ENCODE results near the gene TRAF3IP3. TPM values are rescaled to one million over a fixed set of nuclear protein-coding genes. Genes with fewer than 3 reads are reported as not detected.

Gene TRAF3IP3
- total RNA-seq, 1 experiment from 2014 or later: not detected

DNA sequence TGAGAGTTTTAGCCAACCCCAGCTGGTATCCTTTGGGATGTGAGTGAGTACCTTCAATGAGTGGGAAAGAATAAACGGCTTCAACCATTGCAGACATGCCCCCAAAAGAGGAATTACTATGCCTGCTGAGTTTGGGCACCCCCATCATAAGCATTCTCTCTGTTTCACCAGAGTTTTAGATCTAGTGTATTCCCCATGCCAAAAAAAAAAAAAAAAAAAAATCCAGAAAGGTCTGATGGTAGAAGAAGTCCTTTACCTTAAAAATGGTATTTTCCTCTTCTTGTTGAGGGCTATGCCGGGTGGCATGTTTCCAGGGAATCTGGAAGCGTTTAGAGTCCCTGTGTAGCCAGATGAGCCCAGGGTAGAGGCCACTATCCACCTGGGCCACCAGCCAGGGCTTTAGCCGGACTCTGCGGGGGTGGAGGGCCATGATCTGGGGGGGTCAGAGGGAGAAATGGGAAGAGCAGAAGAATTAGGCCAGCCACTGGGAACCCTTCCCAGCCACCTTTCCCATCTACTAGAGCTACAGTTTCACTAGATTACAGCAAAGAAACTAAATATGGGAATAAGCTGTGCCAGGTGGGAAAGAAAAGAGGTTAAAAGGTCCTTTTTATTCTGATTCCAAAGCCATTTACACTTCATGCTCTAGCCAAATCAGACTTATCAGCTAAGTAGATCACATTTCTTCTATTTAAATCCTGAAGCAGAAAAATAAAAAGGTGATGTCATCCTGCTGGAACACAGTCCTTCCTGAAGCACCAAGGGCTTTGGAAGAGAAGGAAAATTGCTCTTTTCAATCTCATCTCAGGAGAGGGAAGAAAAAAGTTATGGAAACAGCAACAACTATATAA, 45.4 kb downstream of the TRAF3IP3 start:
- Histone ChIP-seq H2BK15ac (ENCODE audit: low read depth, low read length) (no peak overlapping the region), H3K27ac (ENCODE audit: insufficient read length, low read depth, low read length) (no peak overlapping the region), H3K4me2 (ENCODE audit: insufficient read depth, insufficient read length, low read length) (no peak overlapping the region), H4K5ac (ENCODE audit: insufficient read length, low read depth, low read length) (no peak overlapping the region), H3K23ac (ENCODE audit: insufficient read length, low read depth, low read length) (no peak overlapping the region), H3K9me3 (ENCODE audit: control insufficient read depth, low read depth, low read length) (no peaks in the 10 kb centered on the region), H3K9ac (ENCODE audit: extremely low read depth, insufficient read length, low read length) (no peak overlapping the region), H3K79me2 (ENCODE audit: insufficient read depth, low read length) (no peaks in the 10 kb centered on the region), H3K4me1 (ENCODE audit: insufficient read depth, low read length) (no peaks in the 10 kb centered on the region), H3K23me2 (ENCODE audit: insufficient read length, low read depth, low read length, poor library complexity, severe bottlenecking) (peaks cover 8% of the 10 kb centered on the region), H4K8ac (replicated peaks; ENCODE audit: insufficient read length, low read depth, low read length) (no peak overlapping the region), H3K27me3 (ENCODE audit: insufficient read depth, low read length) (no peaks in the 10 kb centered on the region), H3K4ac (ENCODE audit: low read depth, low read length) (no peak overlapping the region), H2BK20ac (ENCODE audit: low read depth, low read length, poor library complexity, severe bottlenecking) (no peak overlapping the region), H4K20me1 (ENCODE audit: control insufficient read depth, insufficient read depth, insufficient read length) (no peaks in the 10 kb centered on the region), H4K91ac (ENCODE audit: insufficient read length, low read depth, low read length) (no peak overlapping the region), H2AK5ac (ENCODE audit: insufficient read length, low read length) (no peak overlapping the region), H3K56ac (ENCODE audit: insufficient read length, low read depth, low read length) (no peak overlapping the region), H3K14ac (ENCODE audit: insufficient read depth, low read length) (no peak overlapping the region), H2BK5ac (ENCODE audit: insufficient read length, low read length) (no peak overlapping the region), H2AFZ (ENCODE audit: low read length) (no peak overlapping the region), H2BK12ac (ENCODE audit: insufficient read length, low read depth, low read length) (no peak overlapping the region), H3T11ph (ENCODE audit: low read length) (no peak overlapping the region), H2BK120ac (ENCODE audit: low read depth, low read length, poor library complexity, severe bottlenecking) (no peak overlapping the region), H3K79me1 (ENCODE audit: insufficient read depth, low read depth, low read length, poor library complexity, severe bottlenecking) (no peaks in the 10 kb centered on the region), H3K18ac (ENCODE audit: insufficient read length, low read depth, low read length) (no peak overlapping the region)
- no peak for DNase-seq
- Mint-ChIP-seq H3K36me3 (ENCODE audit: insufficient read depth in 1 of 3, low read depth in 3 of 3) (peaks cover 0 to 3% (median 3%) of the 10 kb centered on the region in 3 experiments; a peak in 4 of 7 replicates), H3K9me3 (no peaks in the 10 kb centered on the region), H3K4me1 (peaks cover 21 to 22% of the 10 kb centered on the region in 2 experiments), H3K27ac (0 out of 7 replicates have a peak overlapping the region, but pooled peaks of 1 of the 3 experiments have one; percentile 76), H3K27me3 (ENCODE audit: low read depth) (peaks cover 2% of the 10 kb centered on the region), H3K4me3 (no peak overlapping the region; a peak in 1 of 5 replicates)
- TF ChIP-seq CTCF (conservative IDR thresholded peaks at IDR 0.05): no peak
- no CpG with 5 or more reads among the region's 5 CpGs for WGBS (ENCODE audit: extremely low coverage, insufficient read length, low lambda C conversion rate)
